WERI-Rb-1 (cell line): Measurements from ENCODE around the gene MBD5.

Experiments used
- DNase-seq: peaks from one replicate; pipeline ENCODE4 v3.0.0-alpha.2; 2020
- H3K27ac ChIP-seq: fragments of 250-450 bp; sonication (Bioruptor Pico); 2 replicates; pipeline ENCODE4 v1.5.1; 2020; ENCODE audit warnings: mild to moderate bottlenecking, moderate library complexity
- H3K27me3 ChIP-seq: fragments of 250-450 bp; sonication (Bioruptor Pico); 2 replicates; pipeline ENCODE4 v1.5.1; 2021; ENCODE audit warnings: mild to moderate bottlenecking, low read depth, moderate library complexity; ENCODE audit not compliant: insufficient read depth, severe bottlenecking
- H3K36me3 ChIP-seq: fragments of 250-450 bp; sonication (Bioruptor Pico); 2 replicates; pipeline ENCODE4 v1.5.1; 2020; ENCODE audit warnings: mild to moderate bottlenecking, moderate library complexity
- H3K4me3 ChIP-seq: 2 replicates; pipeline ENCODE4 v1.5.1; 2011; ENCODE audit warnings: low read depth, mild to moderate bottlenecking, control low read depth, low read length
- H3K9me3 ChIP-seq: fragments of 250-450 bp; sonication (Bioruptor Pico); 2 replicates; pipeline ENCODE4 v1.5.1; 2021; ENCODE audit warnings: mild to moderate bottlenecking, moderate library complexity; ENCODE audit not compliant: severe bottlenecking
- CTCF ChIP-seq: IDR thresholded peaks from 2 replicates; pipeline ENCODE4 v1.5.1; 2011; ENCODE audit warnings: low read depth, mild to moderate bottlenecking, control low read depth, inconsistent platforms, low read length

The MBD5 gene

GRCh38 chr2:148273158-148273691 lies 252.3 kb downstream of the MBD5 start:
- no peak overlapping the region for H3K4me3 ChIP-seq
- H3K27me3 ChIP-seq: no peaks in the 10 kb centered on the region
- DNase-seq: no peak
- TF ChIP-seq CTCF: no peak
- H3K36me3 ChIP-seq: no peaks in the 10 kb centered on the region
- H3K27ac ChIP-seq: no peak overlapping the region
- no peaks in the 10 kb centered on the region for H3K9me3 ChIP-seq

DNA sequence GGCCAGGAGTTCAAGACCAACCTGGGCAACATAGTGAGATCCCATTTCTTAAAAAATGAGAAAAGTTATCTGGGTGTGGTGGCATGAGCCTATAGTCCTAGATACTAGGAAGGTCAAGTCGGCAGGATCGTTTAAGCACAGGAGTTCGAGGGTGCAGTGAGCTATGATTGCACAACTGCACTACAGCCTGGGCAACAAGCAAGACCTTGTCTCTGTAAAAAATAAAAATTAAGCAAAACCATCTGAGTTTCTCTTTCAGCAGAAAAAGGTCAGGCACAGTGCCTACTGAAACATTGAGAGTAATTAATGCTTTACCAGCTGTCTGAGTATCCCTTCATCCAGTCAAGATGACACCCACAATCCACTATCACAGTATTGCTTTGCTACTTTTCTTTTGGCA lies 258.3 kb downstream of the MBD5 start:
- Histone ChIP-seq H3K36me3 (no peaks in the 10 kb centered on the region), H3K27ac (no peak overlapping the region), H3K4me3 (no peak overlapping the region), H3K27me3 (no peaks in the 10 kb centered on the region), H3K9me3 (no peaks in the 10 kb centered on the region)
- no peak for DNase-seq
- TF ChIP-seq CTCF: no peak

DNA sequence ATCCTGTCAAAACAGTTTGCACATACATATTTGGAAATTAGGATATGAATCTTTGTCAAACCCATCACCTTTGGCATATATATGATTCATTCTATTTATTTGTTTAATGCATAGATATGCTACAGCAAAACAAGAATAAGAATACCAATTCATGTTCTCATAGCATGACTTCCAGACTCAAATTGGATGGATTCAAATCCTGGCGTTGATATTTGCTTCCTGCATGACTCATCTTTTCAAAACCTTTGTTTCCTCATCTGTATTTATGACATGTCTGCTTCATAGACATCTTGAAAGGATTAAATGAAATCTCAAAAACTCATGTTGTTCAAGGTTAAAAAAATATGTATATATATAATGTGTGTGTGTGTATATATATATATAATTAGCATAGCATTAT lies 261.3 kb downstream of the MBD5 start:
- Histone ChIP-seq H3K4me3 (no peak overlapping the region), H3K27me3 (no peaks in the 10 kb centered on the region), H3K36me3 (no peaks in the 10 kb centered on the region), H3K9me3 (no peaks in the 10 kb centered on the region), H3K27ac (no peak overlapping the region)
- no peak for TF ChIP-seq CTCF
- no peak for DNase-seq

DNA sequence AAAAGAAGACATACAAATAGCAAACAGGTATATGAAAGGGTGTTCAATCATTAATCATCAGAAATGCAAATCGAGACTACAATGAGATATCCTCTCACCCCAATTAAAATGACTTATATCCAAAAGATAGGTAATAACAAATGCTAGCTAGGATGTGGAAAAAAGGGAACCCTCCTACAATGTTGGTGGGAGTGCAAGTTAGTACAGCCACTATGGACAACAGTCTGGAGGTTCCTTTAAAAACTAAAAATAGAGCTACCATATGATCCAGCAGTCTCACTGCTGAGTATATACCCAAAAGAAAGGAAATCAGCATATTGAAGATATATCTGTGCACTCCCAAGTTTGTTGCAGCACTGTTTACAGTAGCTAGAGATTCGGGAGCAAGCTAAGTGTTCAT lies 271.5 kb downstream of the MBD5 start:
- H3K4me3 ChIP-seq: no peak overlapping the region
- DNase-seq: no peak
- no peak for TF ChIP-seq CTCF
- no peaks in the 10 kb centered on the region for H3K27me3 ChIP-seq
- H3K27ac ChIP-seq: no peak overlapping the region
- no peaks in the 10 kb centered on the region for H3K36me3 ChIP-seq
- no peaks in the 10 kb centered on the region for H3K9me3 ChIP-seq

DNA sequence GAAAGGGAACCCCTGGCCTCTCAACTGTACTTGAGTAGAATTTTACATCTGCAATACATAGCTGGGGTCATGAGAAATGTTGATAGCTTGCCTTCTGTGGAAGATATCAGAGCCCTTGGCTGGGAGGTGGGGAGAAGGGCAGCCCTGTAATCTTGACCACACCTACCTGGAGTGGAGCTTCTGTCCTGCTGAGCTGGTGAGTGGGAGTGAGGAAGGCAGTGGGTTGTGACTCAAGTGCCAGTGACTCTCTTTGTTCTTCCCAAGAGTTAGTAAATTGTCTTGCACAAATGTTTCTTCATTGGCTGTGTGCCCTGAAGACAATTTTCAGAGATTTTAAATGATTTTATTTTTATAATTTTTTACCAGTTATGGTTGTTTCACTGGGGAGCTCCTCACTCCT lies 277.3 kb downstream of the MBD5 start:
- H3K27ac ChIP-seq: no peak overlapping the region
- no peak overlapping the region for H3K4me3 ChIP-seq
- no peaks in the 10 kb centered on the region for H3K36me3 ChIP-seq
- no peak for DNase-seq
- TF ChIP-seq CTCF: no peak
- H3K9me3 ChIP-seq: no peaks in the 10 kb centered on the region
- H3K27me3 ChIP-seq: no peaks in the 10 kb centered on the region

DNA sequence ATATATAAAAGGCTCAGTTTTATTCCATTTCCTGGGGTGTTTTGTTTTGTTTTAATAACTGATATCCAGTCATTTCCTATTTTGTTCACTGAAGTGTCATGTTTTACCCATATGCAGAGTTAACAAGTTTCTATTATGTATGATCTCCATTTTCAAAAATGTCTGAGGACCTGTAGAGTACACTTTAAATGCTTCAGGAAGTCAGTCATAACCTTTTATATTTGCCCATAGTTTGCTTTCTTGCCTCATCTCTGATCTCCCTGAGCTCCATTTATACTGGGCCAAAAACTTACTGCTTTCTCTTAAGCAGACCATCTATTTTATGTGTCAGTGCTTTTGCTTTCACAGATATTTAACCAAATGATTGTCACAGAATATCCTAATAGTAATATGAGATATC lies 278.7 kb downstream of the MBD5 start:
- Histone ChIP-seq H3K9me3 (no peaks in the 10 kb centered on the region), H3K27me3 (no peaks in the 10 kb centered on the region), H3K4me3 (no peak overlapping the region), H3K36me3 (no peaks in the 10 kb centered on the region), H3K27ac (no peak overlapping the region)
- no peak for DNase-seq
- TF ChIP-seq CTCF: no peak
